T-helper 1 cell treated with Interleukin-12 subunit alpha and Interleukin-12 subunit beta and Interleukin-4 antibody, amounts not matched to agents 30 ng/mL and 1 ng/mL, for 36 hours (primary cell): ENCODE data around the gene TRIAP1. TPM values are rescaled to one million over a fixed set of nuclear protein-coding genes. Genes with fewer than 3 reads are reported as not detected.

Source experiments
- intact Hi-C: fragments of 100-400 bp; cut with micrococcal nuclease; formaldehyde crosslinking; loops from one replicate; pipeline ENCODE4 v1.15.1; 2024
- total RNA-seq: library from RNA; stranded (reverse); gene quantifications from 2 replicates; pipeline ENCODE4 v1.2.3, GENCODE V29; 2022

Gene TRIAP1
- total RNA-seq, 1 donor from 2014 or later = 41.5 TPM

GRCh38 chr12:120394483-120395367 lies 51.5 kb downstream of the TRIAP1 start:
- intact Hi-C loops = no loop called here

Other genes with a start within 250 kb of the TRIAP1 start
- gene RPLP0, start 245.3 kb downstream of the TRIAP1 start, total RNA-seq = 1,912 and 1,920 TPM in 2 replicates
- 197 TPM in 2 replicates for gene PXN, start 180.7 kb downstream of the TRIAP1 start, total RNA-seq
- gene RNU4-2, start 154.5 kb downstream of the TRIAP1 start, total RNA-seq = 6,804 and 7,048 TPM in 2 replicates
- 2,820 and 2,977 TPM in 2 replicates for gene RNU4-1, start 153.1 kb downstream of the TRIAP1 start, total RNA-seq
- 1.6 and 3.0 TPM in 2 replicates for gene SIRT4, start 144.1 kb downstream of the TRIAP1 start, total RNA-seq
- gene PLA2G1B, start 118.6 kb downstream of the TRIAP1 start, total RNA-seq = not detected in 2 replicates
- gene MSI1, start 77.2 kb downstream of the TRIAP1 start, total RNA-seq = not detected in 2 replicates
- gene COX6A1, start 8.3 kb downstream of the TRIAP1 start, total RNA-seq = 266 and 280 TPM in 2 replicates
- gene GATC, start 60 bp upstream of the TRIAP1 start, total RNA-seq = 31.3 and 37.3 TPM in 2 replicates
- gene SRSF9, start 23.4 kb upstream of the TRIAP1 start, total RNA-seq = 182 and 184 TPM in 2 replicates
- 331 and 341 TPM in 2 replicates for gene DYNLL1, start 49.7 kb upstream of the TRIAP1 start, total RNA-seq
- gene COQ5, start 82.8 kb upstream of the TRIAP1 start, total RNA-seq = 26.3 and 29.0 TPM in 2 replicates
- gene RNF10, start 88.0 kb upstream of the TRIAP1 start, total RNA-seq = 172 and 187 TPM in 2 replicates
- gene POP5, start 135.0 kb upstream of the TRIAP1 start, total RNA-seq = 65.7 and 67.6 TPM in 2 replicates
- gene CABP1, start 194.2 kb upstream of the TRIAP1 start, total RNA-seq = 0.29 and 0.32 TPM in 2 replicates
- gene MLEC, start 240.8 kb upstream of the TRIAP1 start, total RNA-seq = 129 TPM in 2 replicates